GM12872 (cell line): ENCODE results near the gene C16orf87.

ENCODE experiments used
- CTCF ChIP-seq: IDR thresholded peaks from 3 replicates; pipeline ENCODE4 v1.5.1; 2011; ENCODE audit warnings: low read depth, mild to moderate bottlenecking, low read length, moderate library complexity; ENCODE audit not compliant: insufficient read depth

Gene C16orf87

GRCh38 chr16:46822270-46822669 is 8.7 kb downstream of the C16orf87 start:
- no peak for TF ChIP-seq CTCF

- TF ChIP-seq CTCF: no peak
These were observed 13.0 kb downstream of the C16orf87 start for GRCh38 chr16:46817961-46818360.

GRCh38 chr16:46814790-46815189 is 16.2 kb downstream of the C16orf87 start:
- no peak for TF ChIP-seq CTCF

GRCh38 chr16:46813611-46814010 is 17.4 kb downstream of the C16orf87 start:
- TF ChIP-seq CTCF: no peak

- no peak for TF ChIP-seq CTCF
These were observed 18.0 kb downstream of the C16orf87 start for GRCh38 chr16:46812781-46813540.

GRCh38 chr16:46811682-46812081 is 19.3 kb downstream of the C16orf87 start:
- TF ChIP-seq CTCF: no peak

- no peak for TF ChIP-seq CTCF
These were observed 22.0 kb downstream of the C16orf87 start for GRCh38 chr16:46808997-46809396.
